ENCODE data around the gene ASB18. TPM values are rescaled to one million over a fixed set of nuclear protein-coding genes. Genes with fewer than 3 reads are reported as not detected.

The ASB18 gene
- polyA plus RNA-seq, 12 donors = 3.3 to 13.4 (median 8.8) TPM; not detected in 1

- DNase-seq = no peak
These were observed 22.8 kb downstream of the ASB18 start for GRCh38 chr2:236241181-236242056.

GRCh38 chr2:236240228-236240990, 23.8 kb downstream of the ASB18 start:
- no peak for DNase-seq

- no peak for DNase-seq
These were observed 24.7 kb downstream of the ASB18 start for GRCh38 chr2:236239276-236240065.

GRCh38 chr2:236238751-236239150, 25.5 kb downstream of the ASB18 start:
- DNase-seq = no peak

GRCh38 chr2:236237468-236238190, 26.6 kb downstream of the ASB18 start:
- DNase-seq = no peak

GRCh38 chr2:236236559-236237452, 27.4 kb downstream of the ASB18 start:
- no peak for DNase-seq

GRCh38 chr2:236229186-236229585, 35.0 kb downstream of the ASB18 start:
- DNase-seq = no peak

GRCh38 chr2:236223675-236224074, 40.5 kb downstream of the ASB18 start:
- no peak for DNase-seq

- no peak for DNase-seq
These were observed 42.4 kb downstream of the ASB18 start for GRCh38 chr2:236221798-236222197.

- DNase-seq = no peak
These were observed 44.8 kb downstream of the ASB18 start for GRCh38 chr2:236219411-236219810.

- no peak for DNase-seq
These were observed 46.3 kb downstream of the ASB18 start for GRCh38 chr2:236217926-236218325.

- no peak for DNase-seq
These were observed 47.5 kb downstream of the ASB18 start for GRCh38 chr2:236216711-236217110.

GRCh38 chr2:236215761-236216333, 48.4 kb downstream of the ASB18 start:
- DNase-seq = no peak

- DNase-seq = no peak
These were observed 49.0 kb downstream of the ASB18 start for GRCh38 chr2:236215196-236215595.

GRCh38 chr2:236214376-236214995, 49.7 kb downstream of the ASB18 start:
- no peak for DNase-seq

- DNase-seq = no peak
These were observed 52.9 kb downstream of the ASB18 start for GRCh38 chr2:236211296-236211695.

- no peak for DNase-seq
These were observed 53.7 kb downstream of the ASB18 start for GRCh38 chr2:236210536-236210935.

- no peak for DNase-seq
These were observed 54.2 kb downstream of the ASB18 start for GRCh38 chr2:236209996-236210395.

- DNase-seq = no peak
These were observed 54.7 kb downstream of the ASB18 start for GRCh38 chr2:236209535-236209934.
